NT2/D1 (cell line): Measurements from ENCODE around the gene EID3.
"Not testable (repeated sequence)": the region's sequence is repeated elsewhere in the genome, so short reads cannot be mapped to it uniquely, and the experiment has no call there.

Experiments
- SUZ12 ChIP-seq: IDR thresholded peaks from 2 replicates; pipeline ENCODE4 v1.6.1; 2011; ENCODE audit not compliant: insufficient read length, insufficient read depth; ENCODE audit errors: extremely low read depth
- ZNF274 ChIP-seq: IDR thresholded peaks from 2 replicates; pipeline ENCODE4 v1.6.1; 2011; ENCODE audit warnings: mild to moderate bottlenecking, low read depth, low read length

DNA sequence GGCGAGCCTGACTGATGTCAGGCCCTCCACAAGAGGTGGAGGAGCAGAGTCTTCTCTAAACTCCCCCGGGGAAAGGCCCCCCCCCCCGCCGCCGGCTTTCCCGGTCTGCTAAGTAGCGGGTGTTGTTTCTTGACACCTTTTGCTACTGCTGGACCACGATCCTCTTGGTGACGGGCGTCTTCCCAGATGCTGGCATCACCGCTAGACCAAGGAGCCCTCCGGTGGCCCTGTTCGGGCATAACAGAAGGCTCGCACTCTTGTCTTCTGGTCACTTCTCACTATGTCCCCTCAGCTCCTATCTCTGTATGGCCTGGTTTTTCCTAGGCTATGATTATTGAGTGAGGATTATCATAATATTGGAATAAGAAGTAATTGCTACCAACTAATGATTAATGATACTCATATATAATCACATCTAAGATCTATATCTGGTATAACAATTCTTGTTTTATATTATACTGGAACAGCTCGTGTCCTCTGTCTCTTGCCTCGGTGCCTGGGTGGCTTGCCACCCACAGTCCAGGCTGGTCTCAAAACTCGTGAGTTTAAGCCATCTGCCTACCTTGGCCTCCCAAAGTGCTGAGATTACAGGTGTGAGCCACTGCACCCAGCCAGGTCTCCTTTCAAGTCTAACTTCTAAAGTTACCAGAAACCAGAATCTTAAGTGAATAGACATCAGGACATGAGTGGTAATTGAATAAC lies 9.2 kb upstream of the EID3 start:
- not testable (repeated sequence) for TF ChIP-seq ZNF274, SUZ12
